HT1080 (cell line): ENCODE data around the gene NR1D2. TPM values are rescaled to one million over a fixed set of nuclear protein-coding genes. Genes with fewer than 3 reads are reported as not detected.

Experiments
- DNase-seq: peaks from one replicate; pipeline ENCODE4 v3.0.0-alpha.2; 2015; ENCODE audit warnings: low read depth
- total RNA-seq: library from RNA; depleted of rRNA; stranded (reverse); fragments of >200 nt; shearing (Covaris generic); gene quantifications from 2 replicates; pipeline ENCODE4 v1.2.3, GENCODE V29; 2014

NR1D2 gene
- total RNA-seq, 1 experiment from 2014 or later = 46.4 TPM

- peak; percentile 76 for DNase-seq
Observed at GRCh38 chr3:23928524-23928923, 16.6 kb upstream of the NR1D2 start.

GRCh38 chr3:23931597-23931996 lies 13.5 kb upstream of the NR1D2 start:
- no peak for DNase-seq

- no peak for DNase-seq
Observed at GRCh38 chr3:23932571-23932970, 12.5 kb upstream of the NR1D2 start.

- no peak for DNase-seq
Observed at GRCh38 chr3:23934253-23934652, 10.8 kb upstream of the NR1D2 start.

GRCh38 chr3:23937296-23937695 lies 7.8 kb upstream of the NR1D2 start:
- no peak for DNase-seq

GRCh38 chr3:23938688-23939087 lies 6.4 kb upstream of the NR1D2 start:
- DNase-seq = no peak

- DNase-seq = no peak
Observed at GRCh38 chr3:23940775-23941174, 4.3 kb upstream of the NR1D2 start.

- DNase-seq = no peak
Observed at GRCh38 chr3:23941440-23941839, 3.6 kb upstream of the NR1D2 start.

- DNase-seq = no peak
Observed at GRCh38 chr3:23942546-23942945, 2.5 kb upstream of the NR1D2 start.

- DNase-seq = no peak
Observed at GRCh38 chr3:23944007-23944783, 891 bp upstream of the NR1D2 start.

- DNase-seq = no peak
Observed at GRCh38 chr3:23945663-23945912, 502 bp downstream of the NR1D2 start.

GRCh38 chr3:23945913-23946687 lies 1.0 kb downstream of the NR1D2 start:
- DNase-seq = peak; percentile 97

- peak; percentile 20 for DNase-seq
Observed at GRCh38 chr3:23948761-23949160, 3.7 kb downstream of the NR1D2 start.

- peak; percentile 35 for DNase-seq
Observed at GRCh38 chr3:23949784-23950183, 4.7 kb downstream of the NR1D2 start.

GRCh38 chr3:23950293-23950692 lies 5.2 kb downstream of the NR1D2 start:
- no peak for DNase-seq

GRCh38 chr3:23952646-23953045 lies 7.6 kb downstream of the NR1D2 start:
- DNase-seq = no peak

GRCh38 chr3:23953523-23953922 lies 8.4 kb downstream of the NR1D2 start:
- DNase-seq = no peak

- no peak for DNase-seq
Observed at GRCh38 chr3:23954144-23954543, 9.1 kb downstream of the NR1D2 start.

GRCh38 chr3:23956701-23957100 lies 11.6 kb downstream of the NR1D2 start:
- DNase-seq = no peak

- DNase-seq = peak; percentile 94
Observed at GRCh38 chr3:23959135-23959900, 14.2 kb downstream of the NR1D2 start.

- no peak for DNase-seq
Observed at GRCh38 chr3:23960649-23961048, 15.6 kb downstream of the NR1D2 start.

GRCh38 chr3:23961066-23961465 lies 16.0 kb downstream of the NR1D2 start:
- DNase-seq = no peak
